Mucosa of descending colon (tissue), 3 donors: Measurements from ENCODE around the gene NUDT8. TPM values are rescaled to one million over a fixed set of nuclear protein-coding genes. Genes with fewer than 3 reads are reported as not detected.
A peak's percentile ranks its signal among the peaks of the same experiment; 100 is the strongest.
"Not testable (repeated sequence)": the region's sequence is repeated elsewhere in the genome, so short reads cannot be mapped to it uniquely, and the experiment has no call there.

Experiments
- ATAC-seq: fragments of 200-7000 bp; cut with Tn5 transposase; one replicate; pipeline ENCODE4 v1.9.1; 2020; ENCODE audit warnings: mild to moderate bottlenecking, moderate library complexity
- DNase-seq, 3 donors: peaks; one replicate each; pipeline ENCODE4 v3.0.0-alpha.2; 2020
- H3K36me3 ChIP-seq: fragments of 200-600 bp; one replicate; pipeline ENCODE4 v1.8.0; 2021; ENCODE audit warnings: low read depth, mild to moderate bottlenecking
- H3K4me1 ChIP-seq: fragments of 200-600 bp; one replicate; pipeline ENCODE4 v1.8.0; 2021; ENCODE audit warnings: low read depth, mild to moderate bottlenecking
- H3K4me3 ChIP-seq: fragments of 200-600 bp; one replicate; pipeline ENCODE4 v1.8.0; 2021; ENCODE audit warnings: mild to moderate bottlenecking
- H3K9me3 ChIP-seq: fragments of 200-600 bp; one replicate; pipeline ENCODE4 v1.8.0; 2021; ENCODE audit warnings: mild to moderate bottlenecking
- intact Hi-C, 2 donors: fragments of 100-400 bp; cut with DNase I in 1 of 2; cut with micrococcal nuclease in 1 of 2; formaldehyde crosslinking; loops; one replicate each; pipeline versions ENCODE4 v1.11.0 to v1.11.1; 2022; cut with DNase I, micrococcal nuclease
- total RNA-seq, 3 donors: library from RNA; stranded (reverse); fragmentation: NEBNext Ultra II Directional in 2 of 3; extraction: Animal tissue kit (Norgen Biotek cat#: 25700) in 2 of 3; gene quantifications; one replicate each; pipeline versions ENCODE4 v1.2.1 to v1.2.4, GENCODE V29; 2021 to 2023
- TF ChIP-seq, protein P1 (sequence below): fragments of 200-600 bp; IDR thresholded peaks from one replicate; pipeline ENCODE4 v1.8.0; 2022; ENCODE audit warnings: antibody characterized with exemption, mild to moderate bottlenecking
- donor health status: DM: no; HTN: no; CAD: no; lungs with moderate emphysema.
- donor health status: DM: no; HTN: no; CAD: no.
- donor health status: DM: no; HTN: yes; CAD: no.

The NUDT8 gene
- total RNA-seq, 3 donors from 2014 or later = 17.3 to 34.6 (median 23.1) TPM

DNA sequence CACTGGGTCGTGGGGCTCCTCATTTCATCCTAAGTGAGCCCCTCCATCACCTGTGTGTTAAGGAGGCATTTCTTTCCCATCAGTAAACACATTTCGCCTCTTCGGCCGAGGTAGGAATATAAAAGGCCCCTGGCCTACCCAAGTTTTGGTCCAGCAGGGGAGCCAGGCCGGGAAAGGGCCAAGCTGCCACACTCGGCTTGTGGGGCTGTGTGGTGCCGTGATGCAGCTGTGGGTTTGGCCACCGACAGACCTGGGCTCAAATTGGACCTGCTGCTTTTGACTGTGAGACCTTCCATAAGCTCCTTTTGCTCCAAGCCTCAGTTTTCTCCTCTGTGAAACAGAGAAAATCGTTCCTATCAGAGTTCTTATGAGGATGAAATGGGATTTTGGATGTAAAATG is 22.2 kb downstream of the NUDT8 start:
- DNase-seq = no peak
- Histone ChIP-seq H3K36me3 (peaks cover 4% of the 10 kb centered on the region), H3K4me1 (peaks cover 8% of the 10 kb centered on the region), H3K9me3 (no peaks in the 10 kb centered on the region), H3K4me3 (peak overlapping the region; percentile 72)
- intact Hi-C loops = no loop called here
- TF ChIP-seq, protein P1, sequence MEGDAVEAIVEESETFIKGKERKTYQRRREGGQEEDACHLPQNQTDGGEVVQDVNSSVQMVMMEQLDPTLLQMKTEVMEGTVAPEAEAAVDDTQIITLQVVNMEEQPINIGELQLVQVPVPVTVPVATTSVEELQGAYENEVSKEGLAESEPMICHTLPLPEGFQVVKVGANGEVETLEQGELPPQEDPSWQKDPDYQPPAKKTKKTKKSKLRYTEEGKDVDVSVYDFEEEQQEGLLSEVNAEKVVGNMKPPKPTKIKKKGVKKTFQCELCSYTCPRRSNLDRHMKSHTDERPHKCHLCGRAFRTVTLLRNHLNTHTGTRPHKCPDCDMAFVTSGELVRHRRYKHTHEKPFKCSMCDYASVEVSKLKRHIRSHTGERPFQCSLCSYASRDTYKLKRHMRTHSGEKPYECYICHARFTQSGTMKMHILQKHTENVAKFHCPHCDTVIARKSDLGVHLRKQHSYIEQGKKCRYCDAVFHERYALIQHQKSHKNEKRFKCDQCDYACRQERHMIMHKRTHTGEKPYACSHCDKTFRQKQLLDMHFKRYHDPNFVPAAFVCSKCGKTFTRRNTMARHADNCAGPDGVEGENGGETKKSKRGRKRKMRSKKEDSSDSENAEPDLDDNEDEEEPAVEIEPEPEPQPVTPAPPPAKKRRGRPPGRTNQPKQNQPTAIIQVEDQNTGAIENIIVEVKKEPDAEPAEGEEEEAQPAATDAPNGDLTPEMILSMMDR = no peak
- ATAC-seq = no peak

DNA sequence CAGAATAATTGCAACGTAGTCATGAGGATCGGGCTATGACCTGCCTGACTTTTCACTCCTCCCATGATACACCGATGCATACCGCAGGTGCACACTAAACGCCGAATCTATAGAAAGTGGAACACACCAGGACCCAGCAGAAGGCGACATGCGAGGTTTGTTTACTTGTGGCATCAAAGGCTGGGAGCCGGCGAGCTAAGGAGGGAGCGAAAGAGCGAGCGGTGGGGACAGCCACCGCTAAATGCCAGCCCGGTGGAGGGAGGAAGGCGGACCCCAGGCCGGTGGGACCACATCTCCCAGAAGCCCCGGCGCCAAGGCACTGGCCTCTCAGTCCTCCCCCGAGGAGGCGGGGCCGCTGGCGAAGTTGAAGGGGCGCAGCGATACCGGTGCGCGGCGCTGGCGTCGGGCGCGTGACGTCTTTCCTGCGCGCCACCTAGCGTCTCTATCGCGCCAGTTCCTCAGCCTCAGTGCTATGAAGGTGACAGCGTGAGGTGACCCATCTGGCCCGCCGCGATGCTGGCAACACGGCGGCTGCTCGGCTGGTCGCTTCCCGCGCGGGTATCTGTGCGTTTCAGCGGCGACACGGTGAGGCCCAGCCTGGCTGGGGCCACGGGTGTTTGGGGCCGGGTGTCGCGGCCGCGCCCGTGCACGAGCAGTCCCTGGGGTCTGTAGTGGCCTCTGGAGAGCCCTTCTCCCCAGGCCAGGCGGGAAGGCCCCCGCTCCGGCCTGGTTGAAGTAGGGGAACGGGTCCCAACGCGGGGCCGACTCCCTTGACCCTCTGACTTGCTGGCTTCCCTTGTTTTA is 23.0 kb downstream of the NUDT8 start, which contains the start of gene NDUFV1:
TSS of gene NDUFV1 (plus strand) at position 445 of the 804 bp plus-strand sequence. CDS start at position 514, 69 bp downstream.
- H3K9me3 ChIP-seq = no peaks in the 10 kb centered on the region
- intact Hi-C loops = no loop called here
- H3K4me1 ChIP-seq = peaks cover 8% of the 10 kb centered on the region
- TF ChIP-seq, protein P1 = peak; percentile 70
- peak within 1 kb of the TSS; percentile 72 for H3K4me3 ChIP-seq
- DNase-seq = peak; percentile 98
- ATAC-seq = peak; percentile 99
- H3K36me3 ChIP-seq = no peaks in the 10 kb centered on the region

DNA sequence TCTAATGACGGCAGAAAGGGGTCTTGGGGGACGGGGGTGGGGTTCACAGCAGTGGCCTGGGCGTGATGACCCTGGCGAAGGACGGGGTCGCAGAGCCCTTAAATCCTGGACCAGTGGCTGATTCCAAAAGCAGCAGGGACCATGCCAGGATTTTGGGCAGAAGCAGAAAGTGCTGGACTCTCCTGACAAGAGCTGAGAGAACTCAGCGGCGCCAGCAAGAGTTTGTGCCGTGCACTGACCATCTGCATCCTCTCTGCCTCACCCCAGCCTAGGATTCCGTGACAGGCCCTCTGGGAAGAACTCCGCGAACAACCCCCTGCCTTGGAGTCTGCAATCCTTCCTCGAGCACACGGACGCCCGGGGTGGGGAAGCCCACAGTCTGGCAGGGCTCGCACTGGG is 23.6 kb downstream of the NUDT8 start:
- no peak overlapping the region for H3K4me3 ChIP-seq
- H3K4me1 ChIP-seq = peaks cover 8% of the 10 kb centered on the region
- TF ChIP-seq, protein P1 = no peak
- ATAC-seq (peak; percentile 32), DNase-seq (peak in 1 of 3 donors; percentile 60)
- intact Hi-C loops = no loop called here
- H3K9me3 ChIP-seq = no peaks in the 10 kb centered on the region
- H3K36me3 ChIP-seq = no peaks in the 10 kb centered on the region

DNA sequence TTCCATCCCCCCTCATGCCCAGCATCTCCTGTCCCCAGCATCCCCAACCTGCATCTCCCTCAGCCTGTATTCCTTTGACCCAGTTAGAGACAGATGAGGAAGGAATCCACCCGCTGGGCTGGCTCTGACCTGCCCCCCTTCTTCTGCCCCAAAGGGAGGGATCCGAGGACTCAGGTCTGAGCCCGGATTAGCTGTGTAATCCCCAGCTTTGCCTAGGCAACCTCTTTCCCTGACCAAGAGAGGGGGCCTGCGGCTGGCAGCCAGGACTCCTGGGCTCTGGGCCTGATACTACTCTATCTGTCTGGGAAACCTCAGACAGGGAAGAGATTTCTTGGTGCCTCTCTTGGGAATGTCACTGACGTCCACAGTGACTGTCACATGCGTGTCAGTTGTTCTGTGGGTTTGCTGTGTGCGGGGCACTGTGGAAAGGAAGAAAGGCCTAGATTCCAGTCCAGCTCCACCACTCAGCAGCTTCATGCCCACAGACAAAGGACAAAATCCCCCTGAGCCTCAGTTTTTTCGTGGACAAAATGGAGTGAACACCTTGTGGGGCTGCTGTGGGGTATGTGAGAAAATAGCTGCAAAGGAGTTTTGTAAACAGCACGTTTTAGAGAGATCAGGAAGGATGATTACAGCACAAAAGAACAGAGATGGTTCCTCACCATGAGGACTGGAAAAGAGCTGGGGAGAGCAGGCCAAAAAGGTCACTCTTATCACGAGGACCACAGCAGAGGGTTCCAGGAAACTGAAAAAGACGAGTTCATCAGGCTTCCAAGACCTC is 24.3 kb downstream of the NUDT8 start:
- H3K9me3 ChIP-seq = no peaks in the 10 kb centered on the region
- DNase-seq (no peak), ATAC-seq (no peak)
- intact Hi-C loops = no loop called here
- H3K36me3 ChIP-seq = no peaks in the 10 kb centered on the region
- TF ChIP-seq, protein P1 = no peak
- H3K4me3 ChIP-seq = no peak overlapping the region
- peaks cover 8% of the 10 kb centered on the region for H3K4me1 ChIP-seq

DNA sequence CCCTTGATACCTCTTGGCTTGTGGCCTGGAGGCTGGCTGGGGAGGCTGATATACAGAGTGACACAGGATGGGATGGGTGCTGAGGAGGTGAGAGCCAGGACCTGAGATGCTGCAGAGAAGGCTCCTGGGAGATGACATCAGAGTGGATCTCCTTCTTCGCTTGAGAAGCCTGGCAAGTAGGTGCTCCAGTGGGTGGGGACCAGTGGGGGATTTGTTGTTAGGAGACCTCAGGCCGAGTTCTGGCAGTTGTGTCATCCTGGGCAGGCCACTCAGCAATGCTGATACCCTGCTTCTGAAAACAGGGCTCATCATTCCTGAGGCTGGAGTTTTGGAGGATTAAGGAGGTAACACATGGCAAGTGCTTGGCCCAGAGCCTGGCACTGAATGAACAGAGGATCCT is 24.9 kb downstream of the NUDT8 start:
- Histone ChIP-seq H3K4me3 (no peak overlapping the region), H3K9me3 (no peaks in the 10 kb centered on the region), H3K4me1 (peaks cover 8% of the 10 kb centered on the region), H3K36me3 (no peaks in the 10 kb centered on the region)
- intact Hi-C loops = no loop called here
- ATAC-seq (no peak), DNase-seq (no peak)
- TF ChIP-seq, protein P1 = no peak

DNA sequence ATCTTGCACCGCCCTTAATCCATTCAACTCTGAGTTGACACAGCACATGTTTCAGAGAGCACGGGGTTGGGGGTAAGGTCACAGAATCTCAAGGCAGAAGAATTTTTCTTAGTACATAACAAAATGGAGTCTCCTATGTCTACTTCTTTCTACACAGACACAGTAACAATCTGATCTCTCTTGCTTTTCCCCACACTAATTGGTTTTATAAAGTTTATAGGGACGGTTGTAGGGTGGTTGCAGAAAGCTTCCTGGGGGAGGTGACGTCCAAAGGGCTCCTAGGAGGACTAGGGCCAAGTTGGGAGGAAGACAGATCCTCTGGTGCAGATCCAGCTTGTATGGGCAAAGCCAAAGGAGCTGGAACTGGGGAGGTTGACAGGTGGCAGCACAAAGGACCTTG is 25.6 kb downstream of the NUDT8 start:
- H3K36me3 ChIP-seq, H3K9me3 ChIP-seq, H3K4me1 ChIP-seq, intact Hi-C loops, ATAC-seq, H3K4me3 ChIP-seq, DNase-seq: not testable (repeated sequence)
